Trophoblast cell (in vitro differentiated cells and primary cell): Measurements from ENCODE around the gene SCGB1D1.

Source experiments
- DNase-seq, 2 donors: peaks; one replicate each; pipeline ENCODE4 v3.0.0-alpha.2; 2016
- H2AFZ ChIP-seq: 2 replicates; pipeline ENCODE4 v1.6.1; 2013; ENCODE audit warnings: low read length, moderate library complexity, mild to moderate bottlenecking; ENCODE audit not compliant: insufficient read depth, poor library complexity
- H2AK5ac ChIP-seq: 2 replicates; pipeline ENCODE4 v1.6.1; 2013; ENCODE audit warnings: mild to moderate bottlenecking, low read length
- H2BK120ac ChIP-seq: 2 replicates; pipeline ENCODE4 v1.6.1; 2013; ENCODE audit warnings: low read length, mild to moderate bottlenecking, moderate library complexity; ENCODE audit not compliant: insufficient read depth, poor library complexity
- H2BK12ac ChIP-seq: 2 replicates; pipeline ENCODE4 v1.6.1; 2013; ENCODE audit warnings: mild to moderate bottlenecking, low read length, moderate library complexity
- H2BK5ac ChIP-seq: 2 replicates; pipeline ENCODE4 v1.6.1; 2013; ENCODE audit warnings: low read length, low read depth, moderate library complexity, mild to moderate bottlenecking; ENCODE audit not compliant: poor library complexity
- H3K14ac ChIP-seq: 2 replicates; pipeline ENCODE4 v1.6.1; 2013; ENCODE audit warnings: mild to moderate bottlenecking, low read length
- H3K18ac ChIP-seq: 2 replicates; pipeline ENCODE4 v1.6.1; 2013; ENCODE audit warnings: mild to moderate bottlenecking, low read length
- H3K23ac ChIP-seq: 2 replicates; pipeline ENCODE4 v1.6.1; 2013; ENCODE audit warnings: low read length
- H3K27ac ChIP-seq: 2 replicates; pipeline ENCODE4 v1.5.1; 2013; ENCODE audit warnings: low read depth, mild to moderate bottlenecking, inconsistent platforms, low read length, moderate library complexity
- H3K27me3 ChIP-seq: 2 replicates; pipeline ENCODE4 v1.6.1; 2013; ENCODE audit warnings: inconsistent platforms, mild to moderate bottlenecking, low read length, moderate library complexity; ENCODE audit not compliant: insufficient read depth
- H3K36me3 ChIP-seq, 2 experiments: 1 replicate in 1 of 2; 2 replicates in 1 of 2; pipeline ENCODE4 v1.6.1; 2013; ENCODE audit warnings: low read length in 2 of 2, mild to moderate bottlenecking in 2 of 2, moderate library complexity in 1 of 2; ENCODE audit not compliant: insufficient read depth in 2 of 2, control insufficient read depth in 1 of 2
- H3K4ac ChIP-seq: 2 replicates; pipeline ENCODE4 v1.6.1; 2013; ENCODE audit warnings: low read depth, mild to moderate bottlenecking, low read length, moderate library complexity
- H3K4me1 ChIP-seq, 2 experiments: 1 replicate in 1 of 2; 2 replicates in 1 of 2; pipeline ENCODE4 v1.6.1; 2013; ENCODE audit warnings: low read length in 2 of 2, mild to moderate bottlenecking in 2 of 2, moderate library complexity in 1 of 2; ENCODE audit not compliant: insufficient read depth in 2 of 2, control insufficient read depth in 1 of 2
- H3K4me2 ChIP-seq: 2 replicates; pipeline ENCODE4 v1.6.1; 2013; ENCODE audit warnings: inconsistent platforms, mild to moderate bottlenecking, low read length, moderate library complexity
- H3K4me3 ChIP-seq: 2 replicates; pipeline ENCODE4 v1.5.1; 2013; ENCODE audit warnings: mild to moderate bottlenecking, low read depth, low read length, inconsistent platforms
- H3K79me1 ChIP-seq: one replicate; pipeline ENCODE4 v1.6.1; 2013; ENCODE audit warnings: low read length
- H3K79me2 ChIP-seq: 2 replicates; pipeline ENCODE4 v1.6.1; 2013; ENCODE audit warnings: low read length, mild to moderate bottlenecking; ENCODE audit not compliant: control insufficient read depth, insufficient read depth, poor library complexity
- H3K9ac ChIP-seq: 2 replicates; pipeline ENCODE4 v1.6.1; 2013; ENCODE audit warnings: mild to moderate bottlenecking, low read length
- H3K9me3 ChIP-seq: 2 replicates; pipeline ENCODE4 v1.6.1; 2013; ENCODE audit warnings: low read depth, mild to moderate bottlenecking, control low read depth, inconsistent platforms, low read length; ENCODE audit not compliant: insufficient read depth
- H4K12ac ChIP-seq: 2 replicates; pipeline ENCODE4 v1.6.1; 2013; ENCODE audit warnings: low read depth, mild to moderate bottlenecking, low read length, moderate library complexity
- H4K8ac ChIP-seq: 2 replicates; pipeline ENCODE4 v1.6.1; 2013; ENCODE audit warnings: low read depth, mild to moderate bottlenecking, low read length, moderate library complexity
- H4K91ac ChIP-seq: one replicate; pipeline ENCODE4 v1.6.1; 2013; ENCODE audit warnings: low read depth, mild to moderate bottlenecking, low read length, moderate library complexity
- WGBS: extraction: QIAGEN DNeasy Blood & Tissue Kit; methylation state at CpG from one replicate; pipeline ENCODE4 v1.1.7; 2013; ENCODE audit warnings: missing lambda C conversion rate; ENCODE audit not compliant: insufficient read length, insufficient coverage; ENCODE audit errors: extremely low coverage; 5-methylcytosine and 5-hydroxymethylcytosine counted together

The SCGB1D1 gene

DNA sequence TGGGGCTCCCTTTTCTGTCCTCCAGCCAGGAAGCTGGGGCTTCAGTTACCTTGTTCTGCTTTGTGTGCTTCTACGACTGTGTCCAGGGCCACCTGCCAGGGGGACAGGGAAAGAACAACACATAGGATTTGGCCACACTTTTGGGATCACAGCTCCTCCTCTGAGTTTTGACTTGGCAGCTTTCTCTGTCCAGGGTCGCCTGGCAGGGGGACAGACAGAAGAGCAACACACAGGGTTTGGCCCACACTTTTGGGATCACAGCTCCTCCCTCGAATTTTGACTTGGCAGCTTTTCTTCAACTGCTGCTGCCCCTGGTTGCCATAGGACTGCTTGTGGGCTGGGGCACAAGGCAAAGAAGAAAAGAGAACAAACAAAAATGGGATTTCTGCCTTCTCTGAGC lies 47.1 kb upstream of the SCGB1D1 start:
- Histone ChIP-seq H3K4me3 (no peak overlapping the region), H2AFZ (no peak overlapping the region), H3K18ac (no peak overlapping the region), H3K79me2 (no peaks in the 10 kb centered on the region), H4K12ac (no peak overlapping the region), H4K91ac (no peak overlapping the region), H3K36me3 (peaks cover 92 to 96% of the 10 kb centered on the region in 2 experiments), H3K27me3 (no peaks in the 10 kb centered on the region), H2BK120ac (no peak overlapping the region), H4K8ac (no peak overlapping the region), H2BK5ac (no peak overlapping the region), H3K4ac (no peak overlapping the region), H3K27ac (no peak overlapping the region), H2AK5ac (no peak overlapping the region), H3K14ac (no peak overlapping the region), H3K4me2 (no peak overlapping the region), H3K4me1 (no peaks in the 10 kb centered on the region), H3K23ac (no peak overlapping the region), H3K79me1 (no peaks in the 10 kb centered on the region), H2BK12ac (no peak overlapping the region), H3K9ac (no peak overlapping the region), H3K9me3 (peaks cover 1% of the 10 kb centered on the region)
- WGBS: no CpG with 5 or more reads among the region's 3 CpGs
- DNase-seq: no peak

DNA sequence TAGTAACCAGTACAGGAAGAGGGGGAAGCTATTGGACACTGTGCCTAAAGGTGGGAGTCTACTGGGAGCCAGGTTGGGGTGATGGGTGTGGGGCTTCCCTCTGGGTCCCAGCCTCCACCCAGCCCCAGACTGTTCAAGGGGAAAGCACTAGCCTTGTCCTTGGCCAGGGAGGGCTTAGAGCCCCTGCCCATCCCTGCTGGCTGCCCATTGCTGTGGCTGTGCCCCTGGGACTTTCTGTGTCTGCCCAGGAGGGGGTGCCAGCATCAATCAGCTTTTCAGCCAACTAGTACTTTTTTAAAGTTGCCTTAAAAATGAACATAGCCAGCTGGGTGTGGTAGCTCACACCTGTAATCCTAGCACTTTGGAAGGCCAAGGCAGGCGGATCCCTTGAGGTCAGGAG lies 46.3 kb upstream of the SCGB1D1 start:
- Histone ChIP-seq H3K27ac (no peak overlapping the region), H2BK120ac (no peak overlapping the region), H3K18ac (no peak overlapping the region), H3K4me1 (no peaks in the 10 kb centered on the region), H3K79me2 (no peaks in the 10 kb centered on the region), H3K4me2 (no peak overlapping the region), H2BK5ac (no peak overlapping the region), H2AFZ (no peak overlapping the region), H2AK5ac (no peak overlapping the region), H3K79me1 (no peaks in the 10 kb centered on the region), H3K4ac (no peak overlapping the region), H2BK12ac (no peak overlapping the region), H4K91ac (no peak overlapping the region), H4K12ac (no peak overlapping the region), H3K36me3 (peaks cover 91 to 96% of the 10 kb centered on the region in 2 experiments), H3K14ac (no peak overlapping the region), H3K9me3 (no peaks in the 10 kb centered on the region), H3K9ac (no peak overlapping the region), H3K4me3 (no peak overlapping the region), H3K23ac (no peak overlapping the region), H3K27me3 (no peaks in the 10 kb centered on the region), H4K8ac (no peak overlapping the region)
- no peak for DNase-seq
- no CpG with 5 or more reads among the region's 1 CpG for WGBS

DNA sequence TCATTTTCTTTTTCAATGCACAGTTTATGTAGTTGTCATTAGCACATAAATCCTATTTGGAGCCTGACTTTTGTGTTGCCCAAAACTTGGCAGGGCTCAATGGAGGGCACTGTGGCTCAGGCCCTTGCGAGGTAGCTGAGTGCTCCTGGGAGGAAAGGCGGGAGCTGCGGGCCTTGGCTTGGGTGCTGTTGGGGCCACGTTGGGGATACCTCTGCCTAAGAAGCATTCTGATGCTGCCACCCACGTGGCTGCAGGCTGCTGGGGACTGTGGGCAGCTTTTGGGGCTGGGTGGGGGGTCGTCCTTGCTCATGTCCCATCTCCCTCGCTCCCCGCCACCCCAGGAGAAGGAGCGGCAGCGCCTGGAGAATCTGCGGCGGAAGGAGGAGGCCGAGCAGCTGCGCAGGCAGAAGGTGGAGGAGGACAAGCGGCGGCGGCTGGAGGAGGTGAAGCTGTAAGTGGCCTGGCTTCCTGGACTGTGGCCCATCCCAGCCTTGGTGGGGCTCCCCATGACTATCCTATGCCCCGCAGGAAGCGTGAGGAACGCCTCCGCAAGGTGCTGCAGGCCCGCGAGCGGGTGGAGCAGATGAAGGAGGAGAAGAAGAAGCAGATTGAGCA lies 45.3 kb upstream of the SCGB1D1 start:
- H3K4me2 ChIP-seq: no peak overlapping the region
- H3K4ac ChIP-seq: no peak overlapping the region

DNA sequence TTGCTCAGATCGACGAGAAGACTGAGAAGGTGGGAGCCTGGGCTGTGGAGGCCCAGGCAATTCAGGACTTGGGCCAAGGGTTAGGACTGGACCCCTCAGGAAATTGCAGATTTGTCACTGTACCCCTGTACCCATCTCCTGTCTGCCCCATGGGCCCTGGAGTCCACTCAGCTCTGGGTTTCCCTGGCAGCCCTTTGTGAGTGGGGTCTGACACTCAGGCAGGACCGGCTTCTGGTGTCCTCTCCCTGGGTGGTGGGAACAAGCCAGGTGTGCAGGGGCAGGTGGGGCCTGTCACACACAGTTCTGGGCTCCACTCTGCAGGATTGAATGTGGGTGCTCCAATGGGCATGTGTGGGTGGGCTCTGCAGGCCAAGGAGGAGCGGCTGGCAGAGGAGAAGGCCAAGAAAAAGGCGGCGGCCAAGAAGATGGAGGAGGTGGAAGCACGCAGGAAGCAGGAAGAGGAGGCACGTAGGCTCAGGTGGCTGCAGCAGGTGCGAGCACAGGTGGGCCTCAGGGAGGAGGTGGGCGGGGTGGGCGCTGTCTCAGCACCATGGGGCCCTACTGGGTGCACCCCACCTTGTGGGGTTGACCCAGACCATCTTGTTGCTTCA lies 44.6 kb upstream of the SCGB1D1 start:
- no peak overlapping the region for H3K18ac ChIP-seq
- no CpG with 5 or more reads among the region's 11 CpGs for WGBS
- no peak overlapping the region for H2BK12ac ChIP-seq
- peaks cover 85 to 92% of the 10 kb centered on the region in 2 experiments for H3K36me3 ChIP-seq
- no peak overlapping the region for H3K4me3 ChIP-seq
- no peak overlapping the region for H3K4ac ChIP-seq
- no peaks in the 10 kb centered on the region for H3K79me2 ChIP-seq
- no peak for DNase-seq
- H4K8ac ChIP-seq: no peak overlapping the region
- no peaks in the 10 kb centered on the region for H3K79me1 ChIP-seq
- no peak overlapping the region for H2BK5ac ChIP-seq
- no peaks in the 10 kb centered on the region for H3K4me1 ChIP-seq
- no peak overlapping the region for H4K91ac ChIP-seq
- H3K27me3 ChIP-seq: no peaks in the 10 kb centered on the region
- H2BK120ac ChIP-seq: no peak overlapping the region
- no peak overlapping the region for H3K4me2 ChIP-seq
- no peak overlapping the region for H3K27ac ChIP-seq
- no peaks in the 10 kb centered on the region for H3K9me3 ChIP-seq
- no peak overlapping the region for H3K9ac ChIP-seq
- H2AFZ ChIP-seq: no peak overlapping the region
- H4K12ac ChIP-seq: no peak overlapping the region
- H3K23ac ChIP-seq: no peak overlapping the region
- no peak overlapping the region for H2AK5ac ChIP-seq
- H3K14ac ChIP-seq: no peak overlapping the region

More for the DNA sequence above, 45.3 kb upstream of the SCGB1D1 start:
- no peaks in the 10 kb centered on the region for H3K4me1 ChIP-seq
- no peak overlapping the region for H3K23ac ChIP-seq
- H4K8ac ChIP-seq: no peak overlapping the region
- no peak overlapping the region for H3K14ac ChIP-seq
- H4K91ac ChIP-seq: no peak overlapping the region
- no CpG with 5 or more reads among the region's 24 CpGs for WGBS
- no peak overlapping the region for H4K12ac ChIP-seq
- no peak overlapping the region for H2AK5ac ChIP-seq
- H2BK120ac ChIP-seq: no peak overlapping the region
- H2BK12ac ChIP-seq: no peak overlapping the region
- H3K27me3 ChIP-seq: no peaks in the 10 kb centered on the region
- H3K36me3 ChIP-seq: peaks cover 85 to 92% of the 10 kb centered on the region in 2 experiments
- no peak overlapping the region for H2BK5ac ChIP-seq
- H3K18ac ChIP-seq: no peak overlapping the region
- no peak overlapping the region for H3K4me3 ChIP-seq
- DNase-seq: no peak
- H3K79me2 ChIP-seq: no peaks in the 10 kb centered on the region
- H3K9me3 ChIP-seq: no peaks in the 10 kb centered on the region
- H2AFZ ChIP-seq: no peak overlapping the region
- H3K9ac ChIP-seq: no peak overlapping the region
- no peaks in the 10 kb centered on the region for H3K79me1 ChIP-seq
- H3K27ac ChIP-seq: no peak overlapping the region
